ENCODE measurements around the gene OSBPL1A.

Gene OSBPL1A

DNA sequence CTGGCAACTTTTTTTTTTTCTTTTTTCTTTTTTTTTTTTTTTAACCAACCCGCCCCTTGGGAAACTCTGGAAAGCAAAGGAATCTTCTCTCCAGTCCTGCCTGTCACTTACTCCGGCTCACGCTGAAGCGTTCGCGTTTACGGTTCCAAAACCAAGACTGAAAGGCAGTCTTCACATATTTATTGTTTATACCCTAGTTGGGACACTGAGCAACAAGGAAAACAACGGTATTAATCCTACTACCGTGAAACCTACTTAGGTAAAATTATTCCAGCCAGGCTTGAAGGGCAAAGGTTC, 125.4 kb downstream of the OSBPL1A start:
- no peaks in the 10 kb centered on the region for H3K9me3 Mint-ChIP-seq (ENCODE audit: low read depth)
- H3K27me3 Mint-ChIP-seq: peaks cover 30% of the 10 kb centered on the region
- peak overlapping the region; percentile 82 for H3K4me3 Mint-ChIP-seq
- H3K4me1 Mint-ChIP-seq (ENCODE audit: low read depth): peaks cover 4% of the 10 kb centered on the region
- H3K27ac Mint-ChIP-seq: no peak overlapping the region
- peaks cover 7% of the 10 kb centered on the region for H3K36me3 Mint-ChIP-seq

DNA sequence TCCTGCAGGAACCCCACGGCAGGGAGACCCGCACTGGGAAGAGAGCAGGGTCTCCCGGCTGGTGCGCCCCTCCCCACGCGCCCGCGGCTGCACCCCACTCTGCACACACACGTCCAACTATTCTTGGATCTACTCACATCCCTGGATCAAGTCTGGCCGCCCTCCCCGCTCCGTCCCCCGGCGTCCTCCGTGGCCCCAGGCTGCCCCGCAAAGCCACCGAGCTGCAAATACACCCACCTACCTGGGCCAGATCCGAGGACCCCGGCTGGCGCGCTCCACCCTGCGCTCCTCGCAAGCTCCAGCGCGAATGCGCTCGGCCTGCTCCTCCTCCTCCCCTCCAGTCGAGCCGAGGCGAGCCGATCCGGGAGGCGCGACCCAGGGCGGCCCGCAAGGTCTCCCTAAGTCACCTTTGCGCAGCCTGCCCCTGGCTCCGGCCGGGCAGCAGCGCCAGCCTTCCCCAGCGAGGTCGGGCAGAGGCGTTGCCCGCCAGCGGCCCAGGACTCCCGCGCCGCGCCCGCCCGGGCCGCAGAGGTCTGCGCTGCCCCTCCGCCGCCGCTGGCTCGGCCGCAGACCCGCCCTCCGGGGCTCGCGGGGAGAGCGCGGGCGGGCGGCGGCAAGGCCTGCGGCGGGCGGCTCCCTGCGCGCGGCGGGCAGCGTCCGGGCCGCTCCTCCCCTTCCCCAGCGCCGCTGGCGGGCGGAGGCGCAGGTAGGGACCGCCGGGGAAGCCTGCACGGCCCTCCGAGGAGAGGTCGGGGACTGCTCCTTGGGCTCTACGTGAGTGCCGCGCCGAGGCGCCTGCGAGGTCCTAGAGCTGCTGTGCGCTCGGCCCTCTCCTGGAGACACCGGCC, 126.0 kb downstream of the OSBPL1A start:
- H3K4me1 Mint-ChIP-seq (ENCODE audit: low read depth): peaks cover 4% of the 10 kb centered on the region
- H3K4me3 Mint-ChIP-seq: peak overlapping the region; percentile 42
- H3K36me3 Mint-ChIP-seq: peaks cover 7% of the 10 kb centered on the region
- no peak overlapping the region for H3K27ac Mint-ChIP-seq
- H3K27me3 Mint-ChIP-seq: peaks cover 30% of the 10 kb centered on the region
- H3K9me3 Mint-ChIP-seq (ENCODE audit: low read depth): no peaks in the 10 kb centered on the region

DNA sequence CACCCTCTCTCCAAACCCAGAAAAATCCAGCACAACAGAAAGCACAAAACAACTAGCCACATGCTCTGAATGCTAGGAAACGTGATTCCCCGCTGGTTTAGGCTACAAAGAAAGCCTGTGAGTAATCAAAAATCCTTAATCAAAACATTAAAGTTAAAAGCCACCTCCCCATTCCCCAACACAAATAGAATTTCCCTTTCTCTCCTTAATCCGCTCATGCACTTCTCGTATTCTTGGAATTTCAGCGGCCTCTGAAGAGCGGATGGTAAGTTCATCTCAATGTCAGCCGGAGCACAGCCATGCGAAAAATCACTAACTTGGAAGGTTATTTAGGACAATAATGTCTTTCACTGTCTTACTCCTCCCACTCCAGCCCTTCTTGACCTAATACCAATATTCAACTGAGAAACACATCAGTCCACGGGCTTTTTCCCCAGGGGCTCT, 126.7 kb downstream of the OSBPL1A start:
- Mint-ChIP-seq H3K9me3 (ENCODE audit: low read depth) (no peaks in the 10 kb centered on the region), H3K27ac (no peak overlapping the region), H3K27me3 (peaks cover 30% of the 10 kb centered on the region), H3K4me3 (peak overlapping the region; percentile 23), H3K36me3 (peaks cover 7% of the 10 kb centered on the region), H3K4me1 (ENCODE audit: low read depth) (peaks cover 4% of the 10 kb centered on the region)

DNA sequence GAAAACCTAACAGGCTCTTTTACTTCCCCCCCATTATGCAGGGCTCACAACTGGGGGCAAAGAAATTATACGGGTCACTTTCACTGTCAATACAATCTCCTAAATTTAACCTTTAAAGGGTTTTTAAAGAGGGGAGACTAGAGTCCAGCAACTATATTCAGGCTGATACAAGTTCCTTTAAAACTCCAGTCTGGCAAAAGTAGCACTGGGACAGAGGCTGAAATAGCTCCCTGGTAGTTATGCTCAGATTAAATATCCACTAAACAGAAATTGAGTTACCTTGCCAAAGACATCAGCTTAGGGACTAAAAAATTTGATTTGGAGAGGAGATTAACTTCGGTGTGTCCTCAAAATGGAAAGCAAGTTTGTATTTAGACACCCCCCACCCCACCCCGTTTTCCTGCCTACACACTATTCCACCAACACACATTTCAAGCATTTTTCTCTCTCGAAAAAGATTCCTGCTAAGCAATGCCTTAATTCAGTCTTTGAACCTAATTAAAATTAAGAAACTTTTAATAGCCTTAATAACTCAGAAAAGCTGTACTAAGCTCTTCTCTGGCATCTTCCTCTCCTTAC, 127.2 kb downstream of the OSBPL1A start:
- peak overlapping the region; percentile 11 for H3K4me3 Mint-ChIP-seq
- H3K9me3 Mint-ChIP-seq (ENCODE audit: low read depth): no peaks in the 10 kb centered on the region
- peaks cover 11% of the 10 kb centered on the region for H3K36me3 Mint-ChIP-seq
- no peak overlapping the region for H3K27ac Mint-ChIP-seq
- peaks cover 30% of the 10 kb centered on the region for H3K27me3 Mint-ChIP-seq
- peaks cover 4% of the 10 kb centered on the region for H3K4me1 Mint-ChIP-seq (ENCODE audit: low read depth)

DNA sequence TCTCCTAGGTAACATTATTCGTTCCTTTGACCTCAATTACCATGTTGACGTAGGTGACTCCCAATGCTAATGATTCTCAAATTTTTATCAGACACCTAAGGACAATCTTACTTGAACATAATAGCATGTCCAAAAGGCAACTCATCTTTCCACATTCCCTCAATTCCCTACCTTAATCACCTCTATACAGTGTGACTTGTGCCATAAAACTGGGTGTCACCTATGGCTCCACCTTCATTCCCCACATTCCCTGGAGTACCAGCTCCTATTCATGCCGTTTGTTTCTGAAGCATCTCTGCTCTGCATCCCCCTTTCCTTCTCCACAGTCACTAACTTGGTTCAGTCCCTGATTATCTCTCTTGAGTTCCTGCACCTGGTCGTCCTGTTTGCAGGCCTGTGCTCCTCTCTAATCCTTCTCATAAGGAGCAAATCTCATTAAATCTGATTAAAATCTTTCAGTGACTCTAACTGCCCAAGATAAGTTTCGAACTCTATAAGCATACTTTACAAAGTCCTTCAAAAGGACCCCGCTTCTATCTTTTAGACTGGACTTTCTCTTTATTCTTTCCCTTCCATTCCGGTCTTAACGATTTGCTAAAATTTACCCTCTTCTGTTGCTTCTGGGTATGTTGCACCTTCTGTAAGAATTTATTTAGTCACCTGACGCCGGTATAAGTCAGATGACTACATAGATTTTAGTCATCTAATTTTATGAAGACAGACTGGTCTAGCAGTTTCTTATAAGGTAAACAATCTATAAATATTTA, 128.7 kb downstream of the OSBPL1A start:
- H3K9me3 Mint-ChIP-seq (ENCODE audit: low read depth): no peaks in the 10 kb centered on the region
- peaks cover 26% of the 10 kb centered on the region for H3K27me3 Mint-ChIP-seq
- H3K36me3 Mint-ChIP-seq: peaks cover 9% of the 10 kb centered on the region
- no peak overlapping the region for H3K27ac Mint-ChIP-seq
- H3K4me3 Mint-ChIP-seq: no peak overlapping the region
- H3K4me1 Mint-ChIP-seq (ENCODE audit: low read depth): peaks cover 4% of the 10 kb centered on the region

DNA sequence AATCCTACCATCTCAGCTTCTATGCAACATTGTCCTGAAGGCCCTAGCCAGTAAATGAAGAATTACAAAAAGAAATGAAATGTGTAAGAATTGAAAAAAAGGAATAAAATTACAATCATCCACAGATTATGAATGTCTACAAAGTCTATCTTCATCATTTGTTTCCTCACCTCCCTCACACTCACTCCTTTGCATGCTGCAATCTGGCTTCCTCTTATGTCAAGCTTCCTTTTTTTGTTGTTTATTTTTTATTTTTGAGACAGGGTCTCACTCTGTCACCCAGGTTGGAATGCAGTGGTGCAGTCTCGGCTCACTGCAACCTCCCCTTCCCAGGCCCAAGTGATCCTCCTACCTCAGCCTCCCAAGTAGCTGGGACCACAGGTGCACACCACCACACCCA, 129.7 kb downstream of the OSBPL1A start:
- H3K27ac Mint-ChIP-seq: no peak overlapping the region
- no peak overlapping the region for H3K4me3 Mint-ChIP-seq
- no peaks in the 10 kb centered on the region for H3K9me3 Mint-ChIP-seq (ENCODE audit: low read depth)
- peaks cover 19% of the 10 kb centered on the region for H3K27me3 Mint-ChIP-seq
- H3K4me1 Mint-ChIP-seq (ENCODE audit: low read depth): peaks cover 4% of the 10 kb centered on the region
- peaks cover 7% of the 10 kb centered on the region for H3K36me3 Mint-ChIP-seq

DNA sequence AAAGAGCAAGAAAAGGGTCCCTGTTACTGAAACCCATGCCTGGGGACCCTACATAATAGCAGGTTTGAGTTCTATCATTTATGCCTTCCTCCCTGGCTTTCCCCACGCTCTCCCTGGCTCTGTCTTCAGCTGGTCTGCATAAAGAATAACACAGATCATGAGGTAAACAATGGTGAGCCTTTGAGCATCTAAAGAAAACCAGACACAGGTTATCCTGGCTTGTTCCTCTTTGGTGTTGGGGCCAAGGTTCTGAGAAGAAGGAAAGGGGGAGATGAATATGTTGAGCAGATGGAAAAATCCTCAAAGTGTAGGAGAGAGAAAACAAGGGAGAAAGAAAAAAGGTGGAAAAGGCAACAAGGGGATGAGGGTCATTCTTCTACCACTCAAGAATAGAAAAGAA, 131.5 kb downstream of the OSBPL1A start:
- H3K4me1 Mint-ChIP-seq (ENCODE audit: low read depth): no peaks in the 10 kb centered on the region
- H3K27ac Mint-ChIP-seq: no peak overlapping the region
- H3K9me3 Mint-ChIP-seq (ENCODE audit: low read depth): no peaks in the 10 kb centered on the region
- peaks cover 7% of the 10 kb centered on the region for H3K36me3 Mint-ChIP-seq
- peaks cover 13% of the 10 kb centered on the region for H3K27me3 Mint-ChIP-seq
- H3K4me3 Mint-ChIP-seq: no peak overlapping the region

DNA sequence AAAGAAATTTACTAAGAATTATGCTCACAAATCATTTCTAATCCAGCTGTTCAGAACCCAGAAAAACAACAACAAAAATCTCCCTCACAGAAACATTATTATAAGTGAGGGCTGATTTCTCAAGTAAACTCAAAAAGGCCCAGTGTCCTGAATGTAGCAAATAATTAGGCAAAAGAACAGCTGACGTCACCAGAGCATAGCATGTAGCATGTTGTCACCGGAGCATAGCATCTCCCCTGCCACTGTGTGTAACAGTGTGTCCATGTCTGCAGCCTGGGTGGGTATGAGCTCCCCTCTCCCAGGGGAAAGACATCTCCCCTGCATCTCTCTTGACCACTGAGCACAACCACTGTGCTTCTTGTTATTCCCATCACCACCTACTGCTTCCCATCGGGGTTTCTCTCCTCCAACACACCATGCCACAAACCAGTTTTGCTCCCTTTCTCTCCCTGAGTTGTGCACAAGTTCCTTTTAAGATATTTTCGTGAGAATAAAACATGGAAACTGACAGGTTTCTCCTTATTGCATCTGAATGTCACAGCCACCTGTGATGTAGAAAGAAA, 132.0 kb downstream of the OSBPL1A start:
- Mint-ChIP-seq H3K4me3 (no peak overlapping the region), H3K27me3 (peaks cover 8% of the 10 kb centered on the region), H3K36me3 (peaks cover 7% of the 10 kb centered on the region), H3K27ac (no peak overlapping the region), H3K9me3 (ENCODE audit: low read depth) (no peaks in the 10 kb centered on the region), H3K4me1 (ENCODE audit: low read depth) (no peaks in the 10 kb centered on the region)

DNA sequence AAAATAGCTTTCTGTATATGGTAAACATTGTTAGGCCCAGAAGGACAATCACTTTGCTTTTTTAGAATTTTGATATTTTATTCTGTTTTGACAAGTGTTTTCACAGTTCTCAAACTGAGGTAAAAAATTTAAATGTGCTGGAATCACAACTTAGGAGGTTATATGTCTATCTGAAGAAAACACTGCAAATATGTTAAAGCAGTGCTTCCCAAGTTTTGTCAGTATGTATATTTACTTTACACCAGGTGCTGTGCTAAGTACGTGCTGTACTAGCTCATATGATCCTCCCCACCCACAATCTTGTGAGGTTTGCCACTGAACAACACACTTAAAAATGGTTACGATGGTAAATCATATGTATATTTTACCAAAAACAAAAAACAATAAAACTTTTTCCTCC, 134.6 kb downstream of the OSBPL1A start:
- Mint-ChIP-seq H3K9me3 (ENCODE audit: low read depth) (no peaks in the 10 kb centered on the region), H3K4me3 (no peak overlapping the region), H3K27me3 (no peaks in the 10 kb centered on the region), H3K4me1 (ENCODE audit: low read depth) (no peaks in the 10 kb centered on the region), H3K36me3 (peaks cover 5% of the 10 kb centered on the region), H3K27ac (no peak overlapping the region)

DNA sequence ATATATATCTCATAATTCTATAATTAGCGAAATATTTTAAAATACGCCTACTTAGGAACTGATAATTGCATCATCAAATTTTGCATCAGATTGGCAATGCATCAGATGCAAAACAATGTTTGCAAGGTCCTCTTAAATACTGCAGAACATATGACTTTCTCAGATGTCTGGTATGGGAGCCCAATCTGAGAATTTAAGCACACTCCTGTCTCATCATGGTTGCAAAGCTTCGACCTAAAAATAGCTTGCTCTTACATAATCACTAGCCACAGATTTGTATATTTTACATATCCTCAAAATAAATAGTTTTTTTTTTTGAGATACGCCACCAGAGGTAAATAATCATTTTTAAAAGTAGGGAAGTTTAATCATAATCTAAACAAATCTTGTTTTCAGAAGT, 135.5 kb downstream of the OSBPL1A start:
- Mint-ChIP-seq H3K4me3 (no peak overlapping the region), H3K27me3 (no peaks in the 10 kb centered on the region), H3K9me3 (ENCODE audit: low read depth) (no peaks in the 10 kb centered on the region), H3K36me3 (peaks cover 7% of the 10 kb centered on the region), H3K4me1 (ENCODE audit: low read depth) (no peaks in the 10 kb centered on the region), H3K27ac (no peak overlapping the region)

DNA sequence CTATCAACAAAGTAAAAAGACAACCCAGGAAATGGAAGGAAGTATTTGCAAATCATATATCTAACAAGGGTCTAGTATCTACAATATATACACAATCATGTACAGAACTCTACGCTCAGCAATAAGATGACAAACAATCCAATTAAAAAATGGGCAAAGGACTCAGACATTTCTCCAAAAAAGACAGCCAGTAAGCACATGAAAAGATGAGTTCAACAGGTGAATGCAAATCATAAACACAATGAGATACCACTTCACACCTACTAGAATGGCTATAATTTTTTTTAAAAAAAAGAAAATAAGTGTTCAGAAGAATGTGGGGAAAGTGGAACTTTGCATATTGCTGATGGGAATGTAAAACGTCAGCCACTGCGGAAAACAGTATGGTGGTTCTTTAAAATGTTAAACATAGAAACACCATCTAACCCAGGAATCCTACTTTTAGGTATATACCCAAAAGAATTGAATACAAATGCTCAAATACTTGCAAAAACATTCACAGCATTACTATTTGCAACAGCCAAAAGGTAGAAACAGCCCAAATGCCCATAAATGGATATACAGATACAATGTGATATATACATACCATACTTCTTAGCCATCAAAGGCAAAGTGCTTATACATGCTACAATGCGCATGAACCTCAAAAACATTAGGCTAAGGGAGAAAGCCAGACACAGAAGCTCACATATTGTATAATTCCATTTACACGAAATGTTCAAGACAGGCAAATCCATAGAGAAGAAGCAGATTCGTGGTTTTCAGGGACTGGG, 137.6 kb downstream of the OSBPL1A start:
- H3K36me3 Mint-ChIP-seq: peaks cover 2% of the 10 kb centered on the region
- H3K27ac Mint-ChIP-seq: no peak overlapping the region
- H3K9me3 Mint-ChIP-seq (ENCODE audit: low read depth): peaks cover 4% of the 10 kb centered on the region
- H3K27me3 Mint-ChIP-seq: peaks cover 4% of the 10 kb centered on the region
- no peak overlapping the region for H3K4me3 Mint-ChIP-seq
- H3K4me1 Mint-ChIP-seq (ENCODE audit: low read depth): no peaks in the 10 kb centered on the region

DNA sequence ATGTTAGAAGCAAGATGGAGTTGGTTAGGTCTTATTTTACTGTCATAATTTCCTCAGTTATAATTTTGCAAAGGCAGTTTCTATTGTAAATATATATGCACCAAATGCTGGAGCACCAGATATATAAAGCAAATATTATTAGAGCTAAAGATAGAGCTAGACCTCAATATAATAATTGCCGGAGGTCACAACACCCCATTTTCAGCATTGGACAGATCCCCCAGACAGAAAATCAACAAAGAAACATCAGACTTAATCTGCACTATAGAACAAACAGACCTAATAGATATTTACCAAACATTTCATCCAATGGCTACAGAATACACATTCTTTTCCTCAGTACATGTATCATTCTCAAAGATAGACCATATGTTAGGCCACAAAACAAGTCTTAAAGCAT, 143.6 kb downstream of the OSBPL1A start:
- Mint-ChIP-seq H3K27me3 (peaks cover 7% of the 10 kb centered on the region), H3K4me3 (no peak overlapping the region), H3K36me3 (peaks cover 2% of the 10 kb centered on the region), H3K27ac (no peak overlapping the region), H3K9me3 (ENCODE audit: low read depth) (peaks cover 4% of the 10 kb centered on the region), H3K4me1 (ENCODE audit: low read depth) (no peaks in the 10 kb centered on the region)

DNA sequence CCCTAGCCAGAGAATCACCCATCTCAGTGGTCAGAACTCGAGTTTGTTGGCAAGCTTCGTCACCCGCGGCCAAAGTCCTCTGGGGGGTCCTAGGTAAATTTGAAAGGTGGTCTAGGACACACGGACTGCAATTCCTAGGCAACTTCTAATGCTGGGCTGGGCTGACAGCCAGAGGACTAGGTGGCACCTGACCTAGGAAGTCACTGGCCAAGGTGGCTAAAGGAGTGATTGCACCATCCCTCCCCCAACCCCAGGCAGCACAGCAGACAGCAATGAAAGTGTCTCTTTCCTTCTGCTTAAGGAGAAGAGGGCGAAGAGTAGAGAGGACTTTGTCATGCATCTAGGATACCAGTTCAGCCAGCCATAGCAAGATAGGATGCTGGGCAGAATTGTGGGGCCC, 147.9 kb downstream of the OSBPL1A start:
- peaks cover 5% of the 10 kb centered on the region for H3K27me3 Mint-ChIP-seq
- no peaks in the 10 kb centered on the region for H3K9me3 Mint-ChIP-seq (ENCODE audit: low read depth)
- H3K27ac Mint-ChIP-seq: no peak overlapping the region
- no peaks in the 10 kb centered on the region for H3K4me1 Mint-ChIP-seq (ENCODE audit: low read depth)
- no peak overlapping the region for H3K4me3 Mint-ChIP-seq
- peaks cover 5% of the 10 kb centered on the region for H3K36me3 Mint-ChIP-seq

DNA sequence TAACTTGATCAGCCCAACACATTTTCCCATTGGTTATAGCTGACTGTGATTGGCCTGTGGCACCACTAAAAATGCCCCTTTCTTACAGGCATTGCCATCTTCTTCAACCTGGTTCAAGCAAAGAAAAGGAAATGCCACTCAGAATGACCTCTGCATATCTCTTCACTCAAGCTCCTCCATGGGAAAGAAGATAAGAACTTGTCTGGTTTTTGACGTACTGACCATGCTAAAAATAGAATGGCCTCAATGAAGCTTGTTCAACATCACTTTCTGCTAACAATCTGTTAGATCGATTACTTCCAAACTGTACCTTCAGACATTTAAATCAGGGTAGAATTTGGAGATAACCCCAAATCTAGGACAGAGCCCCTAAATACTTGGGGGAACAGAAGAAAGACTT, 149.3 kb downstream of the OSBPL1A start:
- H3K27ac Mint-ChIP-seq: no peak overlapping the region
- no peaks in the 10 kb centered on the region for H3K9me3 Mint-ChIP-seq (ENCODE audit: low read depth)
- H3K27me3 Mint-ChIP-seq: peaks cover 3% of the 10 kb centered on the region
- H3K36me3 Mint-ChIP-seq: peaks cover 5% of the 10 kb centered on the region
- no peak overlapping the region for H3K4me3 Mint-ChIP-seq
- H3K4me1 Mint-ChIP-seq (ENCODE audit: low read depth): no peaks in the 10 kb centered on the region
